ENCODE measurements around the gene AFG3L2. TPM values are rescaled to one million over a fixed set of nuclear protein-coding genes. Genes with fewer than 3 reads are reported as not detected.

Gene AFG3L2
- total and polyA plus RNA-seq, 10 of the 15 experiments (the other 5 are each of a cell fraction or from before 2014, with no cell fraction given): 21.0 to 72.7 (median 57.7) TPM

- no peaks in the 10 kb centered on the region for H3K27me3 ChIP-seq (replicated peaks in 1 of 2; ENCODE audit: control insufficient read depth in 2 of 2, insufficient read depth in 2 of 2, low read length in 1 of 2)
- BruUV-seq (replicated peaks): no TSS peak
- H3K4me3 ChIP-seq: no peak overlapping the region
- CTCF ChIA-PET: no interaction called here
- ATAC-seq (no peak), DNase-seq (ENCODE audit: low read depth, low spot score) (no peak), FAIRE-seq (no peak)
- WGBS (ENCODE audit: insufficient coverage, insufficient replicate concordance, low lambda C conversion rate, missing lambda C conversion rate): 89% methylated on average over 10 of the region's 10 CpGs
- no peak for TF ChIP-seq ZBTB40 (IDR thresholded peaks at IDR 0.05; ENCODE audit: borderline replicate concordance)
- TF ChIP-seq RB1 (IDR thresholded peaks at IDR 0.05; ENCODE audit: borderline replicate concordance): no peak
- TF ChIP-seq ELK1 (IDR thresholded peaks at IDR 0.05; ENCODE audit: low read depth, low read length): no peak
- no peak for TF ChIP-seq NR2C2 (IDR thresholded peaks at IDR 0.05; ENCODE audit: borderline replicate concordance, control insufficient read depth, insufficient read length, low read depth)
- TF ChIP-seq SUZ12 (IDR thresholded peaks at IDR 0.05; ENCODE audit: unreplicated experiment): no peak
- TF ChIP-seq TBL1XR1 (IDR thresholded peaks at IDR 0.05; ENCODE audit: low read depth, low read length): no peak
- no peak for TF ChIP-seq NFYB (IDR thresholded peaks at IDR 0.05; ENCODE audit: insufficient read depth, low read depth, low read length)
- no peaks in the 10 kb centered on the region; the same call in 1 of the 2 replicates for H4K20me1 ChIP-seq (ENCODE audit: control insufficient read depth, insufficient read depth)
- RAD21 ChIA-PET (ENCODE audit: unreplicated experiment): no interaction called here
- POLR2A ChIA-PET: no interaction called here
- in situ Hi-C loops (cut with MboI): no loop called here
- H3K9me3 ChIP-seq (replicated peaks; ENCODE audit: control insufficient read depth, insufficient read depth, low read length): no peaks in the 10 kb centered on the region
- SMC1A ChIA-PET (ENCODE audit: uncharacterized antibody, unreplicated experiment): no interaction called here
- no peaks in the 10 kb centered on the region for H3K4me1 ChIP-seq (ENCODE audit: control insufficient read depth, insufficient read depth, low read length)
- peaks cover 11 to 22% of the 10 kb centered on the region in 2 experiments; a peak in 3 of 4 replicates for H3K36me3 ChIP-seq (ENCODE audit: control insufficient read depth in 2 of 2, insufficient read depth in 2 of 2, low read length in 1 of 2)
- intact Hi-C loops (cut with micrococcal nuclease; ENCODE audit: unreplicated experiment): no loop called here
- no peak overlapping the region for H2AFZ ChIP-seq (ENCODE audit: control insufficient read depth, low read depth, low read length)
- H3K27ac ChIP-seq (ENCODE audit: control insufficient read depth, insufficient read depth): no peak overlapping the region
- no peaks in the 10 kb centered on the region for H3K79me2 ChIP-seq (ENCODE audit: control insufficient read depth, insufficient read depth, low read length)
- H3K4me2 ChIP-seq (ENCODE audit: control insufficient read depth, insufficient read depth): no peak overlapping the region
- no peak overlapping the region for H3K9ac ChIP-seq (ENCODE audit: control insufficient read depth, insufficient read depth, low read length)
Measured at GRCh38 chr18:12333506-12334290, 43.3 kb downstream of the AFG3L2 start.

Data from GM12878 (cell line).